HG02970 (cell line): ENCODE measurements around the gene RAPGEF5.

Source experiments
- ATAC-seq: cut with Tn5 transposase; IDR thresholded peaks from one replicate; pipeline ENCODE4 v1.9.1; 2021; ENCODE audit warnings: mild to moderate bottlenecking, moderate library complexity, moderate number of reproducible peaks; ENCODE audit not compliant: unreplicated experiment, low FRiP score

Gene RAPGEF5

DNA sequence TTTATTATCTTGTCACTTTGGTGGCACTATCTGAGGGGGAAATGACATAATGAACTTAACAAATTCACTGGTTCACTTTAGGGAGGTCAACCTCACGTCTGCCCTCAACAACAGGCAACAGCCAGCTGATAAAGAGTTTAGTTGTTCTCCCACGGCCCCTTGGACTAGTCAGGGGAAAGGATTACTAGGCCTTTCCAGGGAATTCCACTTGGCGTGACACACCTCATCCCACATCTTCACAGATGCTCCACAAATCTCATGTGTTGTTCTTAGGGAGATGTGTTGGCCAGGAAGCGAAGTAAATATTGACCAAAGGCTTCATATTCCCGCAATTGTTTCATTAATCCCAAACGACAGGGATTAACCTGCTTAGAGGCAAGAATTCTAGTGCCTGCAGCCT is 227.8 kb downstream of the RAPGEF5 start:
- no peak for ATAC-seq

DNA sequence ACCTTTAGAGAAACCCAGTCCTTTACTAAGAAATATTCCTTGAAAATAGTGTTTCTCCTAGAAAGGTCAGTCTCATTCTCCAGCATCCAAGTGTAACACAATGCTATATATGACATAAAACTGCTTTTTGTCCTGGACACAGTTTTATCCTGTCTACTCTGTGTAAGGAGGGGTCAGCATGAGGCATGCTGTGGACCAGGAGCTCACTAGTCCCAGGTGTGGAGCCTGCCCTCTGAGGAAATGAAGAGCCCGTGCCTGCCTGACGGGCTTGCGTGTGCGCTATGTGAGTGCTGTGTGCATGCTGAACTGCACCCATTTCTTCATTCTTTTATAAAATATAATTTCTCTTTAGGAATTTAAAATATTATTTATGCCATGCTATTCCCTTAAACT is 228.4 kb downstream of the RAPGEF5 start:
- no peak for ATAC-seq

DNA sequence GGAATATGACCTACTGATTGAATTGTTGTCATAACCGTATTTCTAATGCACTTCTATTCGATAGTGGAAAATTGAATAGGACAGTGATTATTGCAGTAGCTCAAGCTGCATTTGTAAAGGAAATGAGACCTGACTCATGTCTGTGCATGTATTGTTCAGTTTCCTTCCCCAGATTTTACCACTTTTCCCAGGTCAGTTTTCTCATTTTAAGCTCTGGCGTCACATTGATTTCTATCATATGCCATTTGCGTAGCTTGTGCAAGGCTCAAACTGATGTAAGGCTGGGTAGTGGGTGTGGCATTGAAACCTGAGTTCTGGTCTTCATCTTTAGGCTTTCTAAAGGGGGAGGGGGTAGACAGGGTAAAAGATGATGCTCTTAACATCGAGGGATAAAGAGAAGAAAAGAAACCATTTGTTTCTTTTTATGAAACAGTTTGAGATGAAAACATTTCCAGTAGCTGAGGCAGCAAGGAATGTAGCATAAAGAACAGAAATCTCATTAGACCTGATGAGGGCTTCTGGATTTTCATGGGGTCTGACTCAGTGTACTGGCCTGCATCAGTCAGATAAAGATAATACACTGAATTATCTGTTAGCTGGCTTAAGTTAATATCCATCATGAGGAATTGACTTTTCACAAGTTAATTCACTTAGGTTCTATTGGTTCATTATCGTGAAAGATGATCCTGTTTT is 229.0 kb downstream of the RAPGEF5 start:
- no peak for ATAC-seq

DNA sequence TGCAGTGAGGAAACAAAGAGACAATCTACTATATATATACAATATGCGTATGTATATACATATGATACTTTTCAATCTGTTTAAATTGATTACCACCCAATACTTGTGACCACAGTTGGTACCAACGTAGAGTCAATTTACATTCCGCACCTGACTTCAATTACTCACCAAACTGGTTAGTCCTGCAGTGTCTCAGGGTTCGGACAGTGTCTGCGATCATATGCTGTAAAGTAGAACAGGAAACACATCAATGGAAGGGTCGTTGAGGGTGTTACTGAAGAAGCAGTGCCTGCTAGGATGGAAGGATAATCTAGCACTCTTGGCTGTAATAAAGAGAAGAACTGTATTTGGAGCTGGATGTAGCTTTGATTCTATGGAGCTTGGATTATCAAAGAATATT is 231.5 kb downstream of the RAPGEF5 start:
- no peak for ATAC-seq

DNA sequence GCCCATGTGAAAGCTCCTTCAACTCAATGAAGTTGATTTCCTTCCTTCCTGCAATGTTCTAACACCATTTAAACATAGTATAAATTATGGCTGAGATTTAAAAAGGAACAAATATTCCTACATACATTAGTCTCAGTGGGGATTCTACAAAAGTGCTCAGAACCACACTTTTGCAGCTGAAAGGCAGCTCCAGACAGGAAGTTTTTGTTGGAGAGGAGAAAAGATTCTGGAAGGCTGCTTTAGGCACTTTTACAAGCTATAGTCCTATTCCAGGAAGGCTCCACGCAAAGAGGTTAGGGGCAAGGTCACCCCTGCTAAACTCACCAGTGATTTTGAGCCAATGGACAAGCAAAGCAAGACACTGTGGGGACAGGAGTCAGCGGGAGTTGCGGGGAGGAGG is 232.0 kb downstream of the RAPGEF5 start:
- no peak for ATAC-seq

DNA sequence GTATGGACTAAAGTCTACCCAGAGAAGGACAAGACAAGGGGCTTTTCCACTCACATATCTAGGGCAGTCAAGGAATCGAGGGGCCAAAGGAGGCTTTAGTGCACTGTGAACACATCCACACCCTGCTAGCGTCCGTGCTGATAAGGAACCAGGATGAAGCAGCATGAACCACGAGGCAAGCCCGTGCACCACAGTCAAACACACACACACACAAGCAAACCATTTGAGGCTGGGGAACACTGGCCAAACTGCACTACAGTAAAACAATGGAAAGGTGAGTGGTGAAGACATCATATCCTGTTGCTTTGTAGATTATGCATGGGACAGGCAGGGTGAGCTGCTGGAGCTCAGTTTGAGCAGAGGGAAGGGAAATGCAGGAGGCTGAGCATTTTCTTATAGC is 233.8 kb downstream of the RAPGEF5 start:
- ATAC-seq = no peak

DNA sequence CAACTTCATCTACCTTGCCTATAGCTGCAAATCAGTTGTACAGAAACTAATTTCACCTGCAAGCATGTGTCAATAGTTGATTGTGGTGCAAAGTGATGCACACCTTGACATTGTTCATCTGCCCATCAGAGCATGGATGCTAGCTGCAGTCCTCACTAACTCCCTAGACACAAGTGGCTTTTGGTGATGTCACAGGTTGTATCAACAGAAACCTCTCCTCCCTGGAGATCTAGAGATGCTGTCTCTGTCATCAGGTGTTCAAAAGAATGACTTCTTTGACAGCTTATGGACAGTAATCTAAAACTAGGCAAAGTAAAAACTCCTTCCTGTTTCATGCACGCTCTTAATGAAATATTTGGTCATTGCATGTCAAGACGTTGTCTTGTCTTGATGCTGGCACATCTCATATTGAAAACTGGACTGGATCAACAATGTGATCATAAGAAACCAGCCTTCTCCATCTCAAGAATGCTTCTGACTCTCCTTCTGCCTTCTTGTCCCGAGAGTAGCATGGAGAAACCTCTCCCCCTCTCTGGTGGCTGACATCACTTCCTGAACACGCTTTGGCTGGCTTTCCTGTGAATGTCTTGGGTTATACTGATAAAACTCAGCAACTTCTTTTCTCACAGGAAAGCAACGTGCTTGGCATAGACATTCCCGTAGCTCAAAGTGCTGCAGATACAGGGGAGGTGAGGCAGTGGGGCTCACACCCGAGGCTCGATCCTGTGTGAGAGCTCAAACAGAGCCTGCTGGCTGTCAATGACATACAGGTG is 235.1 kb downstream of the RAPGEF5 start:
- no peak for ATAC-seq

DNA sequence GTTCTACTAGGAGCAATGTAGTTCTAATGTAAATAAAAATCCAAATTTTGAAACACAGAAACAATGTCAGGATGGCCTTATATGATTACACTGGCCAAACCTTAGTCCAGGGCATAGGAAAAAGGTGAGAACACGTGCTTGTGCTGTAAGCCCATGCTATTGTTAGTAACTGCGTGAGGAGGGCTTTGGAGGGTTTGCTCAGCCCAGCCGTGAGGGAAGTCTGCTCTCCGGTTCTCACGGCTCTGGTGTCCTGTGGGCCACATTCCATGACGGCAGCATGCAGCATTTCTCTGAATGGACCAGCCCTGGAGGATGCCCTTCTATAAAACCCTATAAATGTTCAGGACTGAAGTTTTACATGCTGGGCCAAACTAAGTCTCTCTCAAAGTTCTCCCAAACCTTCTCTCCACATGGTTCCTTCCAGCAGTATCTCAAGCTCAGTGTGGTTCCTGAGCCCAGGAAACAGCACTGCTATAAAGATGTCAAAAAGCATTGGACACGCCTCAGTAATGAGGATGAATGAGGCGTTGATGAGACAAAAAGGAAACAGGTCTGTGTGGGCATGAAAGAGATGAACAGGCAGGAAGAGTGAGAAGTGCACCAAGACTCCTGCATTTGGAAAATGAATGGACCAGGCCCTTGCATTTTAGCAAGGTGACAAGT is 236.4 kb downstream of the RAPGEF5 start:
- ATAC-seq = no peak

DNA sequence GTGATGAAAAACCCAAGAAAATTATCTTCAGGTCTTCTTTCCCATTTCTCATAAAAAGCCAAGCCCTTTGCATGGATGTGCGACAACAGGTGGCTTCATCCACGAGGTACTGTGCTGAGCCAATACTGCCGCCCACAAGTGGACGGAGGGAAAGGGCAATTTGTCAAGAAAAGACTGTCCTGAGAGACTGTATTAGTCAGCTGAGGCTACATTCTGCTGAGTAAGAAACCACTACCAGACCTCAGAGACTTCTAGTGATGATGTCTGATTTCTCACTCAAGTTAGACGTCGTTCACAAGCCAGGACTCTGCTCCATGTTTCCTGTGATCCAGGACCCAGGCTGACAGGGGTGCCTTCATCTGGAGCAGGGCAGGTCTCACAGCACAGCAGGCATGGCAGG is 239.7 kb downstream of the RAPGEF5 start:
- no peak for ATAC-seq

DNA sequence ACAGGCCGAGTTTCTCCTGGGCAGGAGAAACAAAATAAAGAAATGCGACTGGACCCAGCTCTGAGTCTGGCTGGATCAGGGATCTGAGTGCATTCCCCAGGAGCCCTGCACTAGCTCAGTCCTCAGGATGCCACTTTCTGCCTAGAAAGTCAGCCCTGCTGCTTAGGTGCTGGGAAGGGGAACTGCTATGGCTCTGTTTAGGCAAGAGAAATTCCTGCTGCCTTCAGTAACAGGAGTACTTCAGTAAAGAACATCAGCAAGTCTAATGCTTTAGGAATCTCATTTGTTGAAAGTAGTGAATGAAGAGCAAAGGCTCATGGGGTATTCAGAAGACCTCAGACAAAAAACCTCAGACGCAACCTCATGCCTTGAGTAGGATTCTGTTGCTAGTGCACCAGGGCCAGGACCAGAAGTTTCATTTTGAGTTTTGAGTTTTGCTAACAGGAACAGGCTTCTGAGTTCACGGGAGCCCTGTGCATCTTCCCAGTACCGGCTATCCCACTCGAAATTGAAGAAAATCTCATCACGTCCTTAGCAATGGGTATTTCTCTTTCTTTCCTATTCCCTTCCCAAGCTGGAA is 240.4 kb downstream of the RAPGEF5 start:
- no peak for ATAC-seq

DNA sequence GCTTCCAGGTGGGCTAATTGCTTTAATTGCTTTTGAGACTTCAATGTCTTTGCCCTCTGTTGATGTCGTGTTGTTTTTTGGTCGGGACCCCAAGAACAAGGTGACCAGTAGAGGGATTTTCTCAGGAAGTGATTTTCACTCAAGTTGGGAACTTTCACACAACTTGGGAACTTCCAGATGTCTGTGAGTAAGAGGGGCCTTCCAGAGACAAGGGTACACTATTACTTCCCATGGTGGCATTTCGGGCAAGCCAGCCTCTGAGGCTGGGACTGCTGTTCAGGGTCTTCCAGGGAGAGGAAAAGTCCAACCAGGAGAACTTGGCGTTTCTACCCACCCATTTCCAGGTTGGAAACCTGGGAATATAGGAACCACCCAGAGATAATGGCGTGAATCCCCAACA is 241.3 kb downstream of the RAPGEF5 start:
- no peak for ATAC-seq

DNA sequence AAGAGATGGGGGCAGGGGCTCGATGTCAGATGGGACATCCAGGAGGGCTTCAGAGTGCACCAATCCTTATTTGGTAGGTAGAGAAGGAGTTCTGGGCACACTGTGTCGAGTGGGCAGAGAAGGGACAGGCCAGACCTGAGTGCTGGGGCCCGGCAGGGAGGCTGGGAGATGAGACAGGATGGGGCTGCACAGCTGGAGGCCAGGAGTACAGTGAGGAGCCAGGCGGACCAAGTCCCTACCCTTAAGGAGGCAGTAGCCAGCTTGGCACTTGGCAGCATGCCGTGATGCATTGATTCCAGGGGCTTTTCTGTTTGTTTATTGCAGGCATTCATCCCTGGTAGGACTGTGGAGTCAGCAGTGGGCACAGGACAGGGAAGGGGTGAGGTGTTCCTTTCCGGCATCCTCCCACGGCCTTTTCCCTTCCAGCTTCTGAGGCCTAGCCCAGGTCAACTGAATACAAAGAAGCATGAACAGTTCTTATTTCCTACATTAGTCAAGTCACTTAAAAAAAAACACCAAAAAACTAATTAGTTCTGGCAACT is 242.4 kb downstream of the RAPGEF5 start:
- ATAC-seq = no peak

DNA sequence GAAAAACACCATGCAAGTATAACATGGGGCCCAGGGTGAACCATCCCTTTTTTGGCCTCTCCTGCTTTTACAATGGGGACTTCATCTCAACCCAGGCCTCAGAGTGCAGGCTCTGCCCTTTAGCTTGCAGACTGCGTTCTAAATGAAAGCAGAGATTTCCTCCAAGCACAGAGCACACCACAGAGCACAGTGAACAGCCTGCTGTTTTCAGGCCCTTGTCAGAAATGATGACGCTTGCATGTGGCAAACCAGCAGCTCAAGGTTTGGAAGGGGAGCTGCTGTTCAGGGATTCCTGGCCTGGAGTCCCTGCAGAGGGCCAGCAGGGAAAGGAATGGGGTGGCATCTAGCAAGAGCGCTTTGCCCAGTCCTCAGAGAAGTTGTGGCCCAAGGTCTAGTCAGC is 243.9 kb downstream of the RAPGEF5 start:
- ATAC-seq = no peak

DNA sequence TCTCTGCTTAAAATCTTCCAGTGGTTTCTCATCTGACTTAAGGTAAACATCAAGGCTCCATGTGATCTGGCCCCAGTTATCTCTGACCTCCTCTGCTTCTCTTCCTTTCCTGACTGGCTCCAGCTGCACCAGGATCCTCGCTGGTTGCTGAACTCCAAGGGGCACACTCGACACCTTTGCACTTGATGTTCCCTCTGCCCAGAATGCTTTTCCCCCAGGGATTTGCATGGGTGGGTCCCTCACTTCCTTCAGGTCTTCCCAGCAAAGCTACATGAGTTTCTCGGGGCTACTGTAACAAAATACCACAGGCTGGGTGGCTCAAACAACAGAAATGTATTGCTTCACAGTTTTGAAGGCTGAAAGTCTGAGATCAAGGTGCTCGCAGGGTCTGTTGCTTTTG is 245.3 kb downstream of the RAPGEF5 start:
- ATAC-seq = no peak

DNA sequence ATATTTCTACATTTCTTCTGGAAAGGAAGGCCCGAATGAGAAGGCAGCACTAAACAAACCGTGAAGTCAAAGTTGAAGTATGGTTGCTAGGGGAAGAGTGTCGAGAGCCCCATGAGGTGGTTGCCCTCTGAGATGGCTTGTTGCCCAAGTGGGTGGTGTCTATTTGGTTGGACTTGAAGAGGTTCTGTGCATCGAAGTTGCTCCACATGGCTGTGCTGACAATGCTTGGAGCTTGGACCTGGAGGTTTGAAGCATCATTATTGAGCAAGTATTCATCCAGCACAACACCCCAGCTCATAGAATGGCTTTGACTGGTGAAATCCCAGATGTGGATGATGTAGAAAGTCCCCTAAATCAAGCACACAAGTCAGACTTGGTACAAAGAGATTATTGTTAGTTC is 246.1 kb downstream of the RAPGEF5 start:
- ATAC-seq = no peak

DNA sequence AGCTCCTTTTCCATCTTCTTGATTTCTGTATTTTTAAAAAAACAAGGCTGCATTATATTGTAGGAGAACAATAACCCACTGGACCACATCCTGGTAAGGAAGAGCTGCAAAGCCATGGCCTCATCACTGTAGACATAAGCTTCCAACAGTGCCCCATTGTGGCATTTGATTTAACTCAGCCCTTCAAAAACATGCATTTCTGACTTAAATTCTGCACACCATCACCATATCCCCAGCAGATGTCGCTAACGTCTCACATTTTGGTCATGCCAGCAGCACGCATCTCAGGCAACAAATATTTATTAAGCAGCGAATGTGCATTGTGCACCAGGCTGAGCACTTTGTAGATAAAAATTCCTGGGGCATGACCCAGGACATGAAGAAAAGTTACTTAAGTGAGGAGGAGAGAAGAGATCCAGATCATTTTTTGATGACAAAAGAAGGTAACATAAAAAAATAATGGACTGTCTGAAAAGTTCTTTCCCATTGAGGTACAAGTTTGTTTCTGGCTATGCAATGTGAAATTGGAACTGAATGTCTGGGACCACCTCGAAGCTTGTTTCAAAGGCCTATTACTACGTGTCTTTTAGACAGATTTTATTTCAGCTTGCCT is 246.6 kb downstream of the RAPGEF5 start:
- ATAC-seq = no peak

DNA sequence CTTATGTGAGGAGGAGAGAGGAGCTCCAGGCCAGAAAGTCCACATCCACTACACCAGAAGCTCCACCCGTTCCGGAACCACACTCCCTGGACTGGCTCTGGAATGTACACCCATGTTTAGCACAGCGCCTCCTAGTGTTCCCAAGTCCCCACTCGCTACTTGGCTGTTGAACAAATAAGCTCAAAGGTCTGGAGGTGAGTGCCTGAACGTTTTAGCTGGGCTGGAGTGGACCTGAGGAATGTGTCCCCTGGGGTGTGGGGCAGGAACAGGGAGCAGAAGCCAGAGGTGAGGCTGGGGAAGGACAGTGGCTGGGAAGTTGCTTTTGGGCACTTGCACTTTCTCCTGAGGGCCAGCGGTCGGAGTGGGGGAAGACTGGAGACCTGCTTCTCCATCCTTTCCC is 247.2 kb downstream of the RAPGEF5 start:
- no peak for ATAC-seq

DNA sequence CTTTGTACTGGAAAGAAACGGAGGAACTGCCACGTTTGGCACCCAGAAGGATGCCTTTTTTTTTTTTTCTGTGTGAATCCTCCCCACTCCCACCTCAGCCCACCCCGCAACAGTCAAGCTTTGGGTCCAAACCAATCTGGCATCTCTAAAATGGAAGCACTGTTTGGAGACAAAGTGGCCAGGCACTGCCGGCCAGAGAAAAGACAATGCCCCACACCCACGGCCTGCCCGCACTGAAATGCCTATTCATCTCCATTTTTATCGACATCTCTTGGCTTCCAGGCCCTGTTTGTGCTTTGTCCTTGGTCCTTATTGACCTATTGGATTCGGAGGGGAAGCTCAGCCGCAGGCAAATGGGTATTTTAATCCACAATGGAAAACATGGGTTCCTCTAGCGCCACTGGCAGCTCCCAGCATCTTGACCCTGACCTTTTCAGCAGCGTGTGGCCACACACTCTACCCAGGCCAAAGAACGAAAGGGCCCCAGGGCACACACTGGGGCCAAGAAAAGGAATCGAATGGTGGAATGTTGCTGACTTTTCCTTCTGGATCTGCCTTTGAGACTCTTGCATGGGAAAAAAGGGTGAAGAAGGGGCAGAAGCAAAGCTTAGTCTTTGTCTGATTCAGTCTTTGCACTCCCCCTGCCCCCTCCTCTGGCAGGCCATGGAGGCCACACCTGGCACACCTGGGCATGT is 248.7 kb downstream of the RAPGEF5 start:
- no peak for ATAC-seq

DNA sequence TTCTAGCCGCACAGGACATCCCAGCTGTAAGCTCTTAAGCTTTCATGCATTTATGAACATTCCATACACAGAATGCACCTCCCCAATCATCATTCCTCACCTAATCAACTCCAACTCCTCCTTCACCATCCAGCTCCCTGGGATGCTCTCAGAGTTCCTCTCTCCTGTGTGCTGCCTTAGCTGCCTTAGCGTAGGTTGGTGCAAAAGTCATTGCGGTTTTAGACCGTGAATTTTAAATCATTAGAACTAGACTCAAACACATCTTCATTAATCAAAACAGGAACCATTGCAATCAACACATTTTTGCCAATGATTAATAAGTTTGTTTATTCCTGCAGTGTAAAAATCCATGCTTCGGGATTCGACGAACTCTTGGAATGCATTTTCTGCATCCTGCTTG is 251.4 kb downstream of the RAPGEF5 start:
- ATAC-seq = no peak
